Mesodermal cell (in vitro differentiated cells): ENCODE data around the gene GALNT15.
A peak's percentile ranks its signal among the peaks of the same experiment; 100 is the strongest.

Experiments
- H3K27ac ChIP-seq: 2 replicates; pipeline ENCODE4 v1.7.0; 2013; ENCODE audit warnings: mild to moderate bottlenecking, low read depth, low read length, moderate library complexity; ENCODE audit not compliant: severe bottlenecking
- H3K36me3 ChIP-seq: 2 replicates; pipeline ENCODE4 v1.7.1; 2013; ENCODE audit warnings: mild to moderate bottlenecking, low read length, moderate library complexity; ENCODE audit not compliant: control insufficient read depth, insufficient read depth
- H3K4me1 ChIP-seq: one replicate; pipeline ENCODE4 v1.7.1; 2013; ENCODE audit warnings: mild to moderate bottlenecking, low read length; ENCODE audit not compliant: insufficient read depth, control insufficient read depth, poor library complexity, severe bottlenecking
- H3K4me3 ChIP-seq: 2 replicates; pipeline ENCODE4 v1.7.0; 2013; ENCODE audit warnings: low read length, control low read depth, mild to moderate bottlenecking; ENCODE audit not compliant: insufficient read depth, poor library complexity, severe bottlenecking; ENCODE audit errors: extremely low read depth
- H3K9me3 ChIP-seq: 2 replicates; pipeline ENCODE4 v1.7.1; 2013; ENCODE audit warnings: mild to moderate bottlenecking, low read length, moderate library complexity; ENCODE audit not compliant: control insufficient read depth
- WGBS, 2 experiments: methylation state at CpG; one replicate each; pipeline ENCODE4 v1.1.5; 2013; ENCODE audit warnings: missing lambda C conversion rate in 2 of 2; ENCODE audit not compliant: insufficient coverage in 2 of 2; 5-methylcytosine and 5-hydroxymethylcytosine counted together

Gene GALNT15

GRCh38 chr3:16265455-16265786 is 90.9 kb downstream of the GALNT15 start:
- H3K4me1 ChIP-seq: peaks cover 3% of the 10 kb centered on the region
- no peaks in the 10 kb centered on the region for H3K9me3 ChIP-seq
- H3K27ac ChIP-seq: peak overlapping the region; percentile 91
- peaks cover 26% of the 10 kb centered on the region for H3K36me3 ChIP-seq
- H3K4me3 ChIP-seq: peak overlapping the region; percentile 81
- no CpG with 5 or more reads among the region's 6 CpGs for WGBS, 2 experiments

- H3K4me1 ChIP-seq: peaks cover 3% of the 10 kb centered on the region
- no peak overlapping the region for H3K27ac ChIP-seq
- H3K9me3 ChIP-seq: no peaks in the 10 kb centered on the region
- no peak overlapping the region for H3K4me3 ChIP-seq
- H3K36me3 ChIP-seq: peaks cover 26% of the 10 kb centered on the region
- whole genome bisulfite sequencing, 2 experiments: 92 to 94% methylated on average over 2 of the region's 3 CpGs
These were observed 92.2 kb downstream of the GALNT15 start for GRCh38 chr3:16266714-16267113.

GRCh38 chr3:16270855-16271254 is 96.4 kb downstream of the GALNT15 start:
- Histone ChIP-seq H3K4me3 (no peak overlapping the region), H3K27ac (no peak overlapping the region), H3K36me3 (peaks cover 42% of the 10 kb centered on the region), H3K9me3 (no peaks in the 10 kb centered on the region), H3K4me1 (peaks cover 3% of the 10 kb centered on the region)
- 92 to 93% methylated on average over 8 to 10 of the region's 10 CpGs for WGBS, 2 experiments

DNA sequence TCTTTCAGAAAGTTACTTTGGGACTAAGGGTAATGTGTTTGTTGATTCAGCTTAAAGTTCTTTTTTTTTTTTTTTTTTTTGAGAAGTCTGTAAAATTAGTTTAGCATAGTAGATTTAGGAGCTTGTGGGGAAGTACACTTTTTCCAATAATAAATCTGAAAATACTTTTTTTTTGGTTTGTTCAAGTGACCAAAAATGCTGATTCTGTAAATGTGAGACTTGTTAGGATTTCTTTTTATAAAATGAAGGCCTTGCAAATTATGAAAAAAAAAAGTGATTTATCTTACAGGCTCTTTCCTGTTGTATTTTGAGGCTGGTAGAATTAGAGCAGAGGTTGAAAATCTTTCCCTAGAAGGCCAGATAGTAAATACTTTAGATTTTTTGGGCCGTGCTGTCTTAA is 98.1 kb downstream of the GALNT15 start:
- peaks cover 48% of the 10 kb centered on the region for H3K36me3 ChIP-seq
- WGBS, 2 experiments: no CpG with 5 or more reads among the region's 1 CpG
- no peaks in the 10 kb centered on the region for H3K9me3 ChIP-seq
- no peak overlapping the region for H3K27ac ChIP-seq
- no peaks in the 10 kb centered on the region for H3K4me1 ChIP-seq
- no peak overlapping the region for H3K4me3 ChIP-seq

GRCh38 chr3:16273867-16274266 is 99.4 kb downstream of the GALNT15 start:
- Histone ChIP-seq H3K4me3 (no peak overlapping the region), H3K36me3 (peaks cover 52% of the 10 kb centered on the region), H3K4me1 (no peaks in the 10 kb centered on the region), H3K27ac (no peak overlapping the region), H3K9me3 (no peaks in the 10 kb centered on the region)
- no CpG with 5 or more reads among the region's 2 CpGs for WGBS, 2 experiments

- H3K9me3 ChIP-seq: no peaks in the 10 kb centered on the region
- H3K36me3 ChIP-seq: peaks cover 35% of the 10 kb centered on the region
- H3K4me1 ChIP-seq: no peaks in the 10 kb centered on the region
- H3K27ac ChIP-seq: no peak overlapping the region
- no peak overlapping the region for H3K4me3 ChIP-seq
- 97 to 100% methylated on average over 3 of the region's 3 CpGs for WGBS, 2 experiments
These were observed 103.0 kb downstream of the GALNT15 start for GRCh38 chr3:16277471-16277870.

GRCh38 chr3:16279010-16279801 is 104.7 kb downstream of the GALNT15 start:
- no peak overlapping the region for H3K4me3 ChIP-seq
- 95 to 100% methylated on average over 3 of the region's 3 CpGs for WGBS, 2 experiments
- peaks cover 38% of the 10 kb centered on the region for H3K36me3 ChIP-seq
- no peak overlapping the region for H3K27ac ChIP-seq
- H3K9me3 ChIP-seq: no peaks in the 10 kb centered on the region
- no peaks in the 10 kb centered on the region for H3K4me1 ChIP-seq

GRCh38 chr3:16280671-16281070 is 106.2 kb downstream of the GALNT15 start:
- no peaks in the 10 kb centered on the region for H3K4me1 ChIP-seq

More at GRCh38 chr3:16280671-16281070, 106.2 kb downstream of the GALNT15 start:
- Histone ChIP-seq H3K9me3 (no peaks in the 10 kb centered on the region), H3K27ac (no peak overlapping the region), H3K4me3 (no peak overlapping the region), H3K36me3 (peaks cover 32% of the 10 kb centered on the region)
- WGBS, 2 experiments: no CpG with 5 or more reads among the region's 2 CpGs
